CD14-positive monocyte (primary cell): Measurements from ENCODE around the gene CTXN3. TPM values are rescaled to one million over a fixed set of nuclear protein-coding genes. Genes with fewer than 3 reads are reported as not detected.

Source experiments
- DNase-seq, 3 donors: peaks; one replicate each; pipeline ENCODE4 v3.0.0-alpha.2; 2011 to 2022
- H2AFZ ChIP-seq: 2 replicates; pipeline ENCODE4 v1.6.0; 2012; ENCODE audit warnings: mild to moderate bottlenecking, low read depth, low read length, inconsistent platforms; ENCODE audit not compliant: insufficient read depth, poor library complexity, severe bottlenecking
- H3K27ac ChIP-seq, 2 donors: 1 replicate in 1 of 2; 2 replicates in 1 of 2; pipeline ENCODE4 v1.5.1; 2012 to 2013; ENCODE audit warnings: low read length in 2 of 2, control low read depth in 1 of 2, inconsistent platforms in 1 of 2, low read depth in 1 of 2, mild to moderate bottlenecking in 1 of 2
- H3K27me3 ChIP-seq, 2 donors: one replicate each; pipeline versions ENCODE4 v1.6.0 to v1.6.1; 2011 to 2013; ENCODE audit warnings: low read length in 2 of 2; ENCODE audit not compliant: control insufficient read depth in 2 of 2, insufficient read depth in 2 of 2
- H3K36me3 ChIP-seq, 2 donors: replicated peaks in 1 of 2; 1 replicate in 1 of 2; 2 replicates in 1 of 2; pipeline versions ENCODE4 v1.5.1 to v1.6.1; 2012 to 2013; ENCODE audit warnings: low read length in 2 of 2, control low read depth in 1 of 2, inconsistent platforms in 1 of 2, mild to moderate bottlenecking in 1 of 2; ENCODE audit not compliant: insufficient read depth in 2 of 2, control insufficient read depth in 1 of 2
- H3K4me1 ChIP-seq, 2 donors: 1 replicate in 1 of 2; 2 replicates in 1 of 2; pipeline versions ENCODE4 v1.5.1 to v1.6.1; 2012 to 2013; ENCODE audit warnings: low read length in 2 of 2, control low read depth in 1 of 2, inconsistent platforms in 1 of 2, mild to moderate bottlenecking in 1 of 2, moderate library complexity in 1 of 2; ENCODE audit not compliant: insufficient read depth in 2 of 2, control insufficient read depth in 1 of 2
- H3K4me2 ChIP-seq: replicated peaks from 2 replicates; pipeline ENCODE3; 2012; ENCODE audit warnings: low read length, moderate library complexity, mild to moderate bottlenecking; ENCODE audit not compliant: poor library complexity, severe bottlenecking; ENCODE audit errors: extremely low read depth
- H3K4me3 ChIP-seq, 3 experiments: fragments of 200-600 bp in 1 of 3; sonication (generic) in 1 of 3; replicated peaks in 1 of 3; 1 replicate in 2 of 3; 2 replicates in 1 of 3; pipeline ENCODE4 v1.5.1; 2011 to 2013; ENCODE audit warnings: low read length in 3 of 3, mild to moderate bottlenecking in 3 of 3, control low read depth in 2 of 3, low read depth in 2 of 3, inconsistent platforms in 1 of 3, moderate library complexity in 1 of 3
- H3K79me2 ChIP-seq: 2 replicates; pipeline ENCODE4 v1.6.0; 2012; ENCODE audit warnings: mild to moderate bottlenecking, control low read depth, inconsistent platforms, low read length, moderate library complexity; ENCODE audit not compliant: insufficient read depth
- H3K9ac ChIP-seq: 2 replicates; pipeline ENCODE4 v1.6.0; 2017; ENCODE audit warnings: low read length, mild to moderate bottlenecking; ENCODE audit not compliant: insufficient read depth, poor library complexity, severe bottlenecking
- H3K9me3 ChIP-seq, 2 donors: replicated peaks in 1 of 2; 1 replicate in 1 of 2; 2 replicates in 1 of 2; pipeline versions ENCODE4 v1.5.1 to v1.6.1; 2012 to 2013; ENCODE audit warnings: low read length in 2 of 2, control low read depth in 1 of 2; ENCODE audit not compliant: control insufficient read depth in 1 of 2, insufficient read depth in 1 of 2
- H4K20me1 ChIP-seq: 2 replicates; pipeline ENCODE4 v1.6.0; 2012; ENCODE audit warnings: mild to moderate bottlenecking, low read length, control low read depth, moderate library complexity; ENCODE audit not compliant: insufficient read depth
- H3K27ac Mint-ChIP-seq, 7 donors: one replicate each; pipeline ENCODE4 v1.8.0; 2020; ENCODE audit warnings: mild to moderate bottlenecking in 7 of 7, mixed read lengths in 7 of 7, moderate library complexity in 6 of 7, inconsistent platforms in 2 of 7
- H3K27me3 Mint-ChIP-seq, 3 donors: one replicate each; pipeline ENCODE4 v1.8.0; 2021 to 2022; ENCODE audit warnings: low read depth in 3 of 3, mild to moderate bottlenecking in 3 of 3, mixed read lengths in 3 of 3, moderate library complexity in 3 of 3, inconsistent platforms in 1 of 3
- H3K36me3 Mint-ChIP-seq, 2 donors: one replicate each; pipeline ENCODE4 v1.8.0; 2020; ENCODE audit warnings: mixed read lengths in 2 of 2, inconsistent platforms in 1 of 2, mild to moderate bottlenecking in 1 of 2
- H3K4me1 Mint-ChIP-seq: one replicate; pipeline ENCODE4 v1.8.0; 2020; ENCODE audit warnings: mild to moderate bottlenecking, mixed read lengths
- H3K4me3 Mint-ChIP-seq, 2 donors: one replicate each; pipeline ENCODE4 v1.8.0; 2020; ENCODE audit warnings: mild to moderate bottlenecking in 2 of 2, mixed read lengths in 2 of 2, moderate library complexity in 1 of 2
- H3K9me3 Mint-ChIP-seq, 7 donors: one replicate each; pipeline ENCODE4 v1.8.0; 2020 to 2022; ENCODE audit warnings: mixed read lengths in 7 of 7, mild to moderate bottlenecking in 6 of 7, moderate library complexity in 6 of 7, inconsistent platforms in 2 of 7
- WGBS: methylation state at CpG from one replicate; pipeline ENCODE4 v1.1.5; 2013; ENCODE audit warnings: missing lambda C conversion rate; ENCODE audit not compliant: insufficient coverage; 5-methylcytosine and 5-hydroxymethylcytosine counted together
- intact Hi-C, 2 donors: fragments of 100-400 bp; cut with micrococcal nuclease; formaldehyde crosslinking; loops; one replicate each; pipeline versions ENCODE4 v1.15.0 to v1.15.1; 2023
- polyA plus RNA-seq, 3 donors: library from polyadenylated mRNA; depleted of rRNA in 1 of 3; unstranded in 2 of 3; stranded (reverse) in 1 of 3; fragments of 300-500 nt in 2 of 3; fragments of >200 nt in 1 of 3; fragmentation: Illumina TruSeq in 2 of 3; gene quantifications; 1 replicate in 2 of 3; 2 replicates in 1 of 3; pipeline ENCODE4 v1.2.3, GENCODE V29; 2012 to 2021
- TF ChIP-seq, protein P1 (sequence below): fragments of 200-600 bp; IDR thresholded peaks from one replicate; pipeline ENCODE4 v1.8.0; 2022; ENCODE audit warnings: antibody characterized with exemption, mild to moderate bottlenecking

CTXN3 gene
- polyA plus RNA-seq, 3 donors: not detected

DNA sequence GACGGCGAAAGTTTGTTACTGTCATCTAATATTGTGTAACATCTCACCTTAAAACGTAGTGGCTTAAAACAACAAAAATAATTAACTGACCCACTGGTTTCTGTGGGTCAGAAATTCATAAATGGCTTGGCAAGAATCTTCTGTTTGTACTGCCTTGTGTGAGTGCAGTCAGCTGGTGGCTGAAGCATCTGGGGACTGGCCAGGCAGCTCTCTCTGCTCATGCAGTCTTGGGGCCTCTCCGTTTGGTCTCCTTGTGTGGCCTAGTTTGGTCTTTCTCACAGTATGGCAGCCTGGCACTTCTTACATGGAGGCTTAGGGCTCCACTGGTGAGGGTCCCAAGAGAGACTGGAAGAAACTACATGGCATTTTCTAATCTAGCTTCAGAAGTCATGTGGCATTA, 49.0 kb upstream of the CTXN3 start:
- Mint-ChIP-seq H3K4me1 (peaks cover 3% of the 10 kb centered on the region), H3K4me3 (no peak overlapping the region), H3K9me3 (peaks cover 0 to 6% (median 0%) of the 10 kb centered on the region in 7 donors), H3K36me3 (no peaks in the 10 kb centered on the region), H3K27me3 (peaks cover 0 to 3% (median 0%) of the 10 kb centered on the region in 3 donors), H3K27ac (no peak overlapping the region)
- TF ChIP-seq, protein P1, sequence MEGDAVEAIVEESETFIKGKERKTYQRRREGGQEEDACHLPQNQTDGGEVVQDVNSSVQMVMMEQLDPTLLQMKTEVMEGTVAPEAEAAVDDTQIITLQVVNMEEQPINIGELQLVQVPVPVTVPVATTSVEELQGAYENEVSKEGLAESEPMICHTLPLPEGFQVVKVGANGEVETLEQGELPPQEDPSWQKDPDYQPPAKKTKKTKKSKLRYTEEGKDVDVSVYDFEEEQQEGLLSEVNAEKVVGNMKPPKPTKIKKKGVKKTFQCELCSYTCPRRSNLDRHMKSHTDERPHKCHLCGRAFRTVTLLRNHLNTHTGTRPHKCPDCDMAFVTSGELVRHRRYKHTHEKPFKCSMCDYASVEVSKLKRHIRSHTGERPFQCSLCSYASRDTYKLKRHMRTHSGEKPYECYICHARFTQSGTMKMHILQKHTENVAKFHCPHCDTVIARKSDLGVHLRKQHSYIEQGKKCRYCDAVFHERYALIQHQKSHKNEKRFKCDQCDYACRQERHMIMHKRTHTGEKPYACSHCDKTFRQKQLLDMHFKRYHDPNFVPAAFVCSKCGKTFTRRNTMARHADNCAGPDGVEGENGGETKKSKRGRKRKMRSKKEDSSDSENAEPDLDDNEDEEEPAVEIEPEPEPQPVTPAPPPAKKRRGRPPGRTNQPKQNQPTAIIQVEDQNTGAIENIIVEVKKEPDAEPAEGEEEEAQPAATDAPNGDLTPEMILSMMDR: no peak
- DNase-seq: no peak
- no peak overlapping the region for H3K27ac ChIP-seq
- no peaks in the 10 kb centered on the region for H3K27me3 ChIP-seq
- no peaks in the 10 kb centered on the region for H3K36me3 ChIP-seq
- intact Hi-C loops: no loop called here
- H3K9ac ChIP-seq: no peak overlapping the region
- H3K9me3 ChIP-seq: no peaks in the 10 kb centered on the region
- H3K4me3 ChIP-seq: no peak overlapping the region
- no peaks in the 10 kb centered on the region for H4K20me1 ChIP-seq
- no peak overlapping the region for H2AFZ ChIP-seq
- no peaks in the 10 kb centered on the region for H3K4me1 ChIP-seq
- H3K79me2 ChIP-seq: no peaks in the 10 kb centered on the region
- H3K4me2 ChIP-seq: no peak overlapping the region
- 100% methylated on average over 1 of the region's 4 CpGs for WGBS

DNA sequence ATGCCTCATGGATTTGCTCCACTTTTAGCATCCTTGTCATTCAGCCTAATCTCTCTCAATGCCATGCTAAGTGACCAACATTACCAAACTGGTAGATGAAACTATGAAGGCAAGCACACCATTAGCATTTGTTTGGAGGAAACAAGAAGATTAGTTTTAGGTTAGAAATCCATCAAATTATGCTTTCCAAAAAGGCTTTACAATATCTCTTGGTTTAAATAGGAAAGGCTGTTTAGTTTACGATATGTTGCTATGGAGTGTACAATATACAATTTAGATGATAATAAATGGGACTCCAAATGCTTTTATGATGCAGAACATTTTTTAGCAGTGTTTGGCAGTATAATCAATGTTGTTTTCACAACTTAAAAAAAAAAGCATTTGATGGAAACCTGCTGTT, 47.8 kb upstream of the CTXN3 start:
- H3K36me3 ChIP-seq: no peaks in the 10 kb centered on the region
- no peaks in the 10 kb centered on the region for H3K4me1 ChIP-seq
- H3K9me3 Mint-ChIP-seq: peaks cover 0 to 6% (median 0%) of the 10 kb centered on the region in 7 donors
- no peak overlapping the region for H2AFZ ChIP-seq
- no peak overlapping the region for H3K4me2 ChIP-seq
- DNase-seq: no peak
- no peak overlapping the region for H3K4me3 Mint-ChIP-seq
- H3K27me3 Mint-ChIP-seq: peaks cover 0 to 3% (median 0%) of the 10 kb centered on the region in 3 donors
- no peaks in the 10 kb centered on the region for H4K20me1 ChIP-seq
- intact Hi-C loops: no loop called here
- H3K27me3 ChIP-seq: no peaks in the 10 kb centered on the region
- H3K27ac Mint-ChIP-seq: no peak overlapping the region
- H3K4me1 Mint-ChIP-seq: peaks cover 3% of the 10 kb centered on the region
- H3K36me3 Mint-ChIP-seq: no peaks in the 10 kb centered on the region
- TF ChIP-seq, protein P1: no peak
- H3K4me3 ChIP-seq: no peak overlapping the region
- no peaks in the 10 kb centered on the region for H3K79me2 ChIP-seq
- WGBS: no CpG with 5 or more reads among the region's 1 CpG
- no peaks in the 10 kb centered on the region for H3K9me3 ChIP-seq
- H3K9ac ChIP-seq: no peak overlapping the region
- no peak overlapping the region for H3K27ac ChIP-seq
